OCI-LY7 (cell line): ENCODE data around the gene RPL32. TPM values are rescaled to one million over a fixed set of nuclear protein-coding genes. Genes with fewer than 3 reads are reported as not detected.

ENCODE experiments used
- BruUV-seq: library from RNA; stranded (reverse); fragments of 400-500 nt; replicated peaks from 2 replicates; lab custom pipeline; 2021; lab: Mats Ljungman, UMichigan
- CTCF ChIA-PET: fragments of 300-600 bp; sonication (Branson Sonifier 250); formaldehyde crosslinking; loops from one replicate; lab custom pipeline; 2022; ENCODE audit warnings: antibody characterized with exemption; ENCODE audit not compliant: unreplicated experiment; lab: Charles Lee
- POLR2A ChIA-PET: fragments of 300-600 bp; sonication (Branson Sonifier 250); formaldehyde crosslinking; loops from one replicate; lab custom pipeline; 2022; ENCODE audit warnings: antibody characterized with exemption; lab: Charles Lee
- DNase-seq: peaks from one replicate; pipeline ENCODE4 v3.0.0-alpha.2; 2015; ENCODE audit warnings: low spot score
- H2AFZ ChIP-seq: fragments of 200-600 bp; sonication (generic), shearing (Covaris generic); 2 replicates; pipeline ENCODE4 v1.6.1; 2014; ENCODE audit warnings: mild to moderate bottlenecking, antibody characterized with exemption, low read length, moderate library complexity
- H3K27ac ChIP-seq: fragments of 200-600 bp; sonication (generic); 2 replicates; pipeline ENCODE4 v1.5.1; 2014; ENCODE audit warnings: mixed run types, low read depth, mild to moderate bottlenecking, moderate library complexity, low read length, inconsistent platforms; ENCODE audit not compliant: poor library complexity, severe bottlenecking
- H3K36me3 ChIP-seq: fragments of 200-600 bp; sonication (generic); 2 replicates; pipeline ENCODE4 v1.6.1; 2014; ENCODE audit warnings: mild to moderate bottlenecking, antibody characterized with exemption, low read length, moderate library complexity, mixed read lengths; ENCODE audit not compliant: insufficient read depth
- H3K4me1 ChIP-seq: fragments of 200-600 bp; sonication (generic); 2 replicates; pipeline ENCODE4 v1.5.1; 2014; ENCODE audit warnings: mild to moderate bottlenecking, low read length; ENCODE audit not compliant: insufficient read depth, poor library complexity, severe bottlenecking
- H3K4me2 ChIP-seq: fragments of 200-600 bp; sonication (generic); 2 replicates; pipeline ENCODE4 v1.6.1; 2014; ENCODE audit warnings: mild to moderate bottlenecking, low read length
- H3K4me3 ChIP-seq: fragments of 200-600 bp; sonication (generic); 2 replicates; pipeline ENCODE4 v1.5.1; 2014; ENCODE audit warnings: mild to moderate bottlenecking, low read depth, low read length; ENCODE audit not compliant: poor library complexity, severe bottlenecking
- H3K79me2 ChIP-seq: fragments of 200-600 bp; sonication (generic); 2 replicates; pipeline ENCODE4 v1.6.1; 2016; ENCODE audit warnings: low read depth, mild to moderate bottlenecking, low read length, moderate library complexity, mixed read lengths; ENCODE audit not compliant: insufficient read depth
- H3K9me2 ChIP-seq: fragments of 200-600 bp; sonication (generic); 2 replicates; pipeline ENCODE4 v1.6.1; 2016; ENCODE audit warnings: mild to moderate bottlenecking, low read length, mixed read lengths; ENCODE audit not compliant: insufficient read depth
- H3K9me3 ChIP-seq: fragments of 200-600 bp; sonication (generic); 2 replicates; pipeline ENCODE4 v1.6.1; 2014; ENCODE audit warnings: mild to moderate bottlenecking, mixed run types, low read length, mixed read lengths
- H4K20me1 ChIP-seq: fragments of 200-600 bp; sonication (generic); 2 replicates; pipeline ENCODE4 v1.6.1; 2014; ENCODE audit warnings: mild to moderate bottlenecking, antibody characterized with exemption, low read length, moderate library complexity, mixed read lengths; ENCODE audit not compliant: insufficient read depth
- EZH2phosphoT487 ChIP-seq: fragments of 200-600 bp; sonication (generic); IDR thresholded peaks from 2 replicates; pipeline ENCODE4 v1.6.1; 2018; ENCODE audit warnings: low read depth, borderline replicate concordance, mild to moderate bottlenecking, mixed run types, antibody characterized with exemption, low read length, moderate library complexity, mixed read lengths
- intact Hi-C: fragments of 100-400 bp; cut with micrococcal nuclease; formaldehyde crosslinking; loops from one replicate; pipeline ENCODE4 v1.10.0; 2022; ENCODE audit not compliant: unreplicated experiment
- total RNA-seq, 2 experiments: library from RNA; depleted of rRNA in 1 of 2; stranded (reverse); fragments of >200 nt in 1 of 2; shearing (Covaris generic) in 1 of 2; gene quantifications; 2 replicates each; pipeline ENCODE4 v1.2.3, GENCODE V29; 2014 to 2022
- TF ChIP-seq, protein P1 (sequence below): fragments of 200-600 bp; sonication (generic); conservative IDR thresholded peaks from 2 replicates; pipeline ENCODE4 v1.5.1; 2014; ENCODE audit warnings: mild to moderate bottlenecking, antibody characterized with exemption, low read length, moderate library complexity, mixed read lengths

The RPL32 gene
- total RNA-seq, 2 experiments from 2014 or later, result 2,099 to 3,717 TPM

DNA sequence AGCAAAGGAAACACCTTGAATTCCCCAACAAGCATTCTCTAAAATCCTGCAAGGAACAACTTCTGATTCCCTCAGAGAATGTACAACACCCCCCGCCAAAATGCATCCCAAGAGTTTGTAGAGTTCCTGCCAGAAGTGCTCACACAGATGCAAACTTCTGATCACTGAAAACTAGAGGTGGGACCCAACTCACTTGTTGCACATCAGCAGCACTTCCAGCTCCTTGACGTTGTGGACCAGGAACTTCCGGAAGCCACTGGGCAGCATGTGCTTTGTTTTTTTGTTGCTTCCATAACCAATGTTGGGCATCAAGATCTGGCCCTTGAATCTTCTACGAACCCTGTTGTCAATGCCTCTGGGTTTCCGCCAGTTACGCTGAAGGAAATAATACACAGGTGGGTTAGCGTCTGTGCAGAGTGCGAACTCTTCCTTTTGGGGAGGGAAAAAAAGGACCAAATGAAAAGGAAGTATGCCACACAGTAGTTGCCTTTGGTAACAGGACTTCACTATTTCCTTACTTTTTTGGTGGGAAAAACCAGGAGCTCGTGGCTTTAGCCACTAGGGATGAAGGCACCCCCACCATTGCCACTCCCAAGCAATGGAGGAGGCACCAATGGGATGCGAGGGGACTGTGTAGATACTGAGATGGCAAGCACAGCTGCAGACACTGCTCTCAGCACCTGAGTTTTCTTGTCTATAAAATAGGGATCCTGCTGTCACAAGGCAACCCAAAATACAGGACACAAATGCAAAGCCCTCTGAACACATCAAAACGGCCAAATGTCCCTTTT is 2.0 kb downstream of the RPL32 start:
- peaks cover 68% of the 10 kb centered on the region for H3K36me3 ChIP-seq
- ChIA-PET CTCF (no interaction called here), POLR2A (interaction anchor here (0.6 kb wide), 1 partner anchor 315 kb away, joined by 4 read pairs; no protein-coding TSS in a partner anchor)
- peak overlapping the region; percentile 100 for H3K4me3 ChIP-seq
- no TSS peak for BruUV-seq
- peak overlapping the region; percentile 67 for H3K27ac ChIP-seq
- H3K79me2 ChIP-seq, result peaks cover 52% of the 10 kb centered on the region
- no peak for TF ChIP-seq EZH2phosphoT487
- TF ChIP-seq, protein P1, sequence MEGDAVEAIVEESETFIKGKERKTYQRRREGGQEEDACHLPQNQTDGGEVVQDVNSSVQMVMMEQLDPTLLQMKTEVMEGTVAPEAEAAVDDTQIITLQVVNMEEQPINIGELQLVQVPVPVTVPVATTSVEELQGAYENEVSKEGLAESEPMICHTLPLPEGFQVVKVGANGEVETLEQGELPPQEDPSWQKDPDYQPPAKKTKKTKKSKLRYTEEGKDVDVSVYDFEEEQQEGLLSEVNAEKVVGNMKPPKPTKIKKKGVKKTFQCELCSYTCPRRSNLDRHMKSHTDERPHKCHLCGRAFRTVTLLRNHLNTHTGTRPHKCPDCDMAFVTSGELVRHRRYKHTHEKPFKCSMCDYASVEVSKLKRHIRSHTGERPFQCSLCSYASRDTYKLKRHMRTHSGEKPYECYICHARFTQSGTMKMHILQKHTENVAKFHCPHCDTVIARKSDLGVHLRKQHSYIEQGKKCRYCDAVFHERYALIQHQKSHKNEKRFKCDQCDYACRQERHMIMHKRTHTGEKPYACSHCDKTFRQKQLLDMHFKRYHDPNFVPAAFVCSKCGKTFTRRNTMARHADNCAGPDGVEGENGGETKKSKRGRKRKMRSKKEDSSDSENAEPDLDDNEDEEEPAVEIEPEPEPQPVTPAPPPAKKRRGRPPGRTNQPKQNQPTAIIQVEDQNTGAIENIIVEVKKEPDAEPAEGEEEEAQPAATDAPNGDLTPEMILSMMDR, result no peak
- peaks cover 44% of the 10 kb centered on the region for H3K4me1 ChIP-seq
- no peaks in the 10 kb centered on the region for H3K9me2 ChIP-seq
- H3K4me2 ChIP-seq, result peak overlapping the region; percentile 70
- no peak for DNase-seq
- H2AFZ ChIP-seq, result no peak overlapping the region
- no peaks in the 10 kb centered on the region for H3K9me3 ChIP-seq
- intact Hi-C loops, result no loop called here
- H4K20me1 ChIP-seq, result peaks cover 50% of the 10 kb centered on the region

DNA sequence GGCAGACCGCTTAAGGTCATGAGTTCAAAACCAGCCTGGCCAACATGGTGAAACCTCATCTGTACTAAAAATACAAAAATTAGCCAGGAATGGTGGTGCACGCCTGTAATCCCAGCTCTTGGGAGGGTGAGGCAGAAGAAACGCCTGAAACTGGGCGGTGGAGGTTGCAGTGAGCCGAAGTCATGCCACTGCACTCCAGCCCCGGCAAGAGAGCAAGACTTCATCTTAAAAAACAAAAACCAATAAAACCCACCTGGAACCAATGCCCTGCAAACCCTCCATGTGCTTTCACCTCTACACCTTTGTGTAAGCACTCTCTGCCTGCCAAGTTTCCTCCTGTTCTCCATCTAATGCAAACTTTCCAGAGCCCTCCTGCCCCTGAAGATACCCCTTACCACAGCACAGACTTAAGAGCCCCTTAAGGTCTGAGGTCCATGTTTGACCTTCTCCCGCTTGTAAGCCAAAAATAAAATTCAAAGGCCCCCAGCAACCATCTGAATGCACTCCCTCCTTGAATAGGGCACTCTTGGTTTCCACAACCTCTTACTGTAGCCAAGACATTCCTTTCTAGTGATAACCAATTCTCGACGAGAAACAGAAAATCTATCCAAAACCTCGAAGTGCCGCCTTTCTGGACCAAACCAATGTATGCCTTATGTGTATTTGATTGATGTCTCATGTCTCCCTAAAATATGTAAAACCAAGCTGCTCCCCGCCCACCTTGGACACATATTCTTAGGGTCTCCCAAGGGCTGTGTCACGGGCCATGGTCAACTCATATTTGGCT is 3.0 kb downstream of the RPL32 start:
- no peak overlapping the region for H3K27ac ChIP-seq
- H3K9me2 ChIP-seq, result no peaks in the 10 kb centered on the region
- H4K20me1 ChIP-seq, result peaks cover 50% of the 10 kb centered on the region
- H3K79me2 ChIP-seq, result peaks cover 52% of the 10 kb centered on the region
- no peaks in the 10 kb centered on the region for H3K9me3 ChIP-seq
- no peak overlapping the region for H2AFZ ChIP-seq
- peak overlapping the region; percentile 70 for H3K4me2 ChIP-seq
- no peak for DNase-seq
- peak overlapping the region; percentile 100 for H3K4me3 ChIP-seq
- no TSS peak for BruUV-seq
- TF ChIP-seq EZH2phosphoT487, result no peak
- intact Hi-C loops, result no loop called here
- POLR2A ChIA-PET, result interaction anchor here (1.2 kb wide), 1 partner anchor 28 kb away, joined by 4 read pairs; no protein-coding TSS in a partner anchor
- CTCF ChIA-PET, result no interaction called here
- peaks cover 78% of the 10 kb centered on the region for H3K36me3 ChIP-seq
- H3K4me1 ChIP-seq, result peaks cover 51% of the 10 kb centered on the region

DNA sequence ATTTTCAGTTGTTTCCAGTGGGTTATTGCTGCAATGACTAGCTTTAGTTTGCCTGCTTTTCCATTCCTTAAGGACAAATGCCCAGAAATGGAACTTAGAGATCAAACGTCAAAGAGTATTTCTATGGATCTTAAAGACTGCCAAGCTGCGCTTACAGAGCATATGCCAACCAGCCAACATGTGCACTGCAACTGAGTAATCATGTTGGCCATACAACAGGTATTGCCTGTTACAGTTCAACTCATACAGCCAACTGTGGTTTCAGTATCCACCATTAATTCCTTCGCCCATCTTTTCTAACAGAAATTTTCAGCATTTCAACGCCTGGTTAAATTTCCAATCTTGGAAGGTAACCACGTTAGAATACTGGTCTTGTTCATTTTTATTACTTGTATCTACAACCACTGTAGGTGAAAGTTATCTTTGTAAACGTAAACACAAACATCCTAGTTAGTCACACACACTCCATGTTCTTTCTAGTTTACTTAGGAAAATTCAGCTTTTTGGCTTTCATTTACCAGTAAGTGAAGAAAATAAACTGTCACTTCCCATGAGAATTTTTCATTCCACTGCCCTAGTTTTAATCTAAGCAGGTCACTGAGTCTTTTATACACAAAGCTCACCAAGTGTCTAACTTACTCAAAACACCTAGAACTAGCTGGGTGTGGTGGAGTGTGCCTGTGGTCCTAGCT is 3.9 kb downstream of the RPL32 start:
- H3K4me3 ChIP-seq, result peak overlapping the region; percentile 100

More for the DNA sequence above, 3.9 kb downstream of the RPL32 start:
- TSS peak; percentile 5 for BruUV-seq
- ChIA-PET CTCF (no interaction called here), POLR2A (interaction anchor here (1.2 kb wide), 1 partner anchor 27 kb away, joined by 4 read pairs; no protein-coding TSS in a partner anchor)
- Histone ChIP-seq H2AFZ (no peak overlapping the region), H3K4me1 (peaks cover 57% of the 10 kb centered on the region), H3K9me2 (no peaks in the 10 kb centered on the region), H3K79me2 (peaks cover 52% of the 10 kb centered on the region), H3K36me3 (peaks cover 88% of the 10 kb centered on the region), H4K20me1 (peaks cover 55% of the 10 kb centered on the region), H3K27ac (no peak overlapping the region), H3K9me3 (no peaks in the 10 kb centered on the region), H3K4me2 (peak overlapping the region; percentile 70)
- intact Hi-C loops, result no loop called here
- no peak for DNase-seq
- TF ChIP-seq, protein P1, result no peak
- TF ChIP-seq EZH2phosphoT487, result no peak
